Embryonic facial prominence (tissue), 1 donor: ENCODE results near the gene MAD1L1.
"Not testable (repeated sequence)": the region's sequence is repeated elsewhere in the genome, so short reads cannot be mapped to it uniquely, and the experiment has no call there.

Source experiments
- DNase-seq: peaks from one replicate; pipeline ENCODE4 v3.0.0-alpha.2; 2016; ENCODE audit errors: extremely low spot score

Gene MAD1L1

GRCh38 chr7:1883834-1884582 is 348.7 kb downstream of the MAD1L1 start:
- no peak for DNase-seq

- DNase-seq = no peak
Observed at GRCh38 chr7:1883031-1883761, 349.5 kb downstream of the MAD1L1 start.

- no peak for DNase-seq
Observed at GRCh38 chr7:1882451-1882850, 350.3 kb downstream of the MAD1L1 start.

- DNase-seq = no peak
Observed at GRCh38 chr7:1881946-1882345, 350.8 kb downstream of the MAD1L1 start.

- DNase-seq = not testable (repeated sequence)
Observed at GRCh38 chr7:1876641-1877040, 356.1 kb downstream of the MAD1L1 start.

- not testable (repeated sequence) for DNase-seq
Observed at GRCh38 chr7:1875392-1876199, 357.1 kb downstream of the MAD1L1 start.

- not testable (repeated sequence) for DNase-seq
Observed at GRCh38 chr7:1874590-1875391, 358.0 kb downstream of the MAD1L1 start.

- no peak for DNase-seq
Observed at GRCh38 chr7:1873857-1874589, 358.7 kb downstream of the MAD1L1 start.

GRCh38 chr7:1873421-1873820 is 359.3 kb downstream of the MAD1L1 start:
- DNase-seq = no peak

GRCh38 chr7:1873070-1873405 is 359.7 kb downstream of the MAD1L1 start:
- DNase-seq = no peak

- no peak for DNase-seq
Observed at GRCh38 chr7:1872191-1873069, 360.3 kb downstream of the MAD1L1 start.

- no peak for DNase-seq
Observed at GRCh38 chr7:1869452-1870130, 363.2 kb downstream of the MAD1L1 start.

GRCh38 chr7:1868516-1869165 is 364.1 kb downstream of the MAD1L1 start:
- no peak for DNase-seq

GRCh38 chr7:1867370-1868260 is 365.1 kb downstream of the MAD1L1 start:
- DNase-seq = no peak

- DNase-seq = no peak
Observed at GRCh38 chr7:1866601-1867000, 366.1 kb downstream of the MAD1L1 start.

GRCh38 chr7:1865571-1866255 is 367.0 kb downstream of the MAD1L1 start:
- no peak for DNase-seq

- no peak for DNase-seq
Observed at GRCh38 chr7:1865000-1865555, 367.7 kb downstream of the MAD1L1 start.
